Body of pancreas (tissue), 4 donors: ENCODE results near the gene SLC35E1. TPM values are rescaled to one million over a fixed set of nuclear protein-coding genes. Genes with fewer than 3 reads are reported as not detected.

Experiments used
- ATAC-seq: fragments of 150-250 bp; one replicate; pipeline ENCODE4 v1.9.1; 2016
- DNase-seq, 4 donors: peaks; one replicate each; pipeline ENCODE4 v3.0.0-alpha.2; 2019
- H3K27ac ChIP-seq, 4 donors: fragments of 200-600 bp; sonication (generic); 1 replicate in 3 of 4; 2 replicates in 1 of 4; pipeline versions ENCODE4 v1.5.1 to v1.6.1; 2016 to 2019; ENCODE audit warnings: mild to moderate bottlenecking in 1 of 4, mixed read lengths in 1 of 4, moderate library complexity in 1 of 4
- H3K27me3 ChIP-seq, 2 donors: fragments of 200-600 bp; sonication (generic); one replicate each; pipeline ENCODE4 v1.6.0; 2016; ENCODE audit warnings: mild to moderate bottlenecking in 1 of 2
- H3K36me3 ChIP-seq, 2 donors: fragments of 200-600 bp; sonication (generic); replicated peaks in 1 of 2; 2 replicates each; pipeline ENCODE4 v1.5.1; 2016; ENCODE audit warnings: low read depth in 2 of 2; ENCODE audit not compliant: insufficient read depth in 1 of 2
- H3K4me1 ChIP-seq: fragments of 200-600 bp; sonication (generic); one replicate; pipeline ENCODE4 v1.6.0; 2016
- H3K4me3 ChIP-seq, 2 donors: fragments of 200-600 bp; sonication (generic); 1 replicate in 1 of 2; 2 replicates in 1 of 2; pipeline ENCODE4 v1.5.1; 2016 to 2019
- H3K9me3 ChIP-seq, 3 donors: fragments of 200-600 bp; sonication (generic); 1 replicate in 2 of 3; 2 replicates in 1 of 3; pipeline ENCODE4 v1.5.1; 2016
- POLR2A ChIP-seq, 3 donors: fragments of 450-650 bp; IDR thresholded peaks; one replicate each; pipeline ENCODE4 v1.6.1; 2016; ENCODE audit warnings: antibody characterized with exemption in 3 of 3, mild to moderate bottlenecking in 2 of 3
- WGBS, 2 donors: methylation state at CpG; one replicate each; pipeline ENCODE4 v1.1.5; 2017; 5-methylcytosine and 5-hydroxymethylcytosine counted together
- intact Hi-C: fragments of 100-400 bp; cut with DNase I; formaldehyde crosslinking; loops from one replicate; pipeline ENCODE4 v1.15.1; 2023
- total RNA-seq, 2 donors: library from RNA; depleted of rRNA; stranded (reverse); fragments of >200 nt; gene quantifications; one replicate each; pipeline ENCODE4 v1.1.0, GENCODE V29; 2016
- TF ChIP-seq, protein P1 (sequence below), 7 experiments: fragments of 450-650 bp in 4 of 7; fragments of 200-600 bp in 3 of 7; sonication (generic) in 3 of 7; IDR thresholded peaks; one replicate each; pipeline ENCODE4 v1.5.1; 2016 to 2019; ENCODE audit warnings: antibody characterized with exemption in 7 of 7

The SLC35E1 gene
- total RNA-seq, 2 donors from 2014 or later, result 27.0 to 66.3 TPM

DNA sequence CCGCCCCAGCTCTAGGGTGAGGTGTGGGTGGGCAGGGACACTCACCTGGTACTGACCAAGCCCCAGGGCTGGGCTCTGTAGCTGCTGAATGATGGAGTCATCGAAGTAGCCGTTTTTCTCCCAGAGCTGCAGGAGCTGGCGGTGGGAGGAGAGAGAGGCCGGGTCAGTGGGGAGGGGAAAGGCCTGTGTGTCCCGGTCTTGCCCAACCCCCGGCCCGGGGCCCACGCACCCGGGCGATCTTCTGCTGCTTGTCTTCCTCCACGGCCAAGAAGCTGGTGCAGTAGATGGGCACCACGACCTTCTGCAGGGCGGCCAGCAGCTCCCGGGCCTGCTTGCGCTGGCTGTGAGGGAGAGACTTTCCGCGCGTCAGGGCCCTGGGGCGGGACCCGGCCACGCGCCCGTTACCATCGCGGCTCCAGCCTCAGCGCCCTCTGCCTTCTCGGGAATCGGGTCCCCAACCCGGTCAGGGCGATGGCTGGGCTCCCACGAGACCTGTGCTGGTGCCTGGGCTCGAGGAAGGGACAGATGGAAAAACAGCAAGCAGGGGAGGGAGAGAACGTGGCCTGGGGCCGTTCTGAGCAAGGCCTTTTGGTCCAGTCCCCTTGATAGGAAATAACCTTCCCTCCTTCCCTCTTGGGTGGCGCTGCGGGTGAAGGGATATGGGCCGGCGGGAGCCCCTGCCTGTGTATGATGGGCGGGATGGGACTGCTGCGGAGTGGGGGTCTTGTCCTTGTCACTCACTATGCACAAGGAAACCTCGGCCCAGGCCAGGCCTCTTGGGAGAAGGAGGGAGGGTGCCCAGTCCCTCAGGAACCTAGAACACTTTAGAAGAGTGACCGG, 41.5 kb downstream of the SLC35E1 start:
- intact Hi-C loops, result loop anchor here (5.0 kb wide), 1 partner anchor 322 kb away; no protein-coding TSS in a partner anchor
- Histone ChIP-seq H3K27ac (no peak overlapping the region), H3K4me1 (no peaks in the 10 kb centered on the region), H3K4me3 (no peak overlapping the region), H3K27me3 (no peaks in the 10 kb centered on the region), H3K9me3 (no peaks in the 10 kb centered on the region), H3K36me3 (peaks cover 25 to 69% of the 10 kb centered on the region in 2 donors)
- no peak for TF ChIP-seq POLR2A (IDR thresholded peaks at IDR 0.05)
- TF ChIP-seq, protein P1, sequence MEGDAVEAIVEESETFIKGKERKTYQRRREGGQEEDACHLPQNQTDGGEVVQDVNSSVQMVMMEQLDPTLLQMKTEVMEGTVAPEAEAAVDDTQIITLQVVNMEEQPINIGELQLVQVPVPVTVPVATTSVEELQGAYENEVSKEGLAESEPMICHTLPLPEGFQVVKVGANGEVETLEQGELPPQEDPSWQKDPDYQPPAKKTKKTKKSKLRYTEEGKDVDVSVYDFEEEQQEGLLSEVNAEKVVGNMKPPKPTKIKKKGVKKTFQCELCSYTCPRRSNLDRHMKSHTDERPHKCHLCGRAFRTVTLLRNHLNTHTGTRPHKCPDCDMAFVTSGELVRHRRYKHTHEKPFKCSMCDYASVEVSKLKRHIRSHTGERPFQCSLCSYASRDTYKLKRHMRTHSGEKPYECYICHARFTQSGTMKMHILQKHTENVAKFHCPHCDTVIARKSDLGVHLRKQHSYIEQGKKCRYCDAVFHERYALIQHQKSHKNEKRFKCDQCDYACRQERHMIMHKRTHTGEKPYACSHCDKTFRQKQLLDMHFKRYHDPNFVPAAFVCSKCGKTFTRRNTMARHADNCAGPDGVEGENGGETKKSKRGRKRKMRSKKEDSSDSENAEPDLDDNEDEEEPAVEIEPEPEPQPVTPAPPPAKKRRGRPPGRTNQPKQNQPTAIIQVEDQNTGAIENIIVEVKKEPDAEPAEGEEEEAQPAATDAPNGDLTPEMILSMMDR (IDR thresholded peaks at IDR 0.05), result no peak
- WGBS, 2 donors, result 93 to 94% methylated on average over 24 to 27 of the region's 43 CpGs
- ATAC-seq, result no peak
- DNase-seq, result no peak

DNA sequence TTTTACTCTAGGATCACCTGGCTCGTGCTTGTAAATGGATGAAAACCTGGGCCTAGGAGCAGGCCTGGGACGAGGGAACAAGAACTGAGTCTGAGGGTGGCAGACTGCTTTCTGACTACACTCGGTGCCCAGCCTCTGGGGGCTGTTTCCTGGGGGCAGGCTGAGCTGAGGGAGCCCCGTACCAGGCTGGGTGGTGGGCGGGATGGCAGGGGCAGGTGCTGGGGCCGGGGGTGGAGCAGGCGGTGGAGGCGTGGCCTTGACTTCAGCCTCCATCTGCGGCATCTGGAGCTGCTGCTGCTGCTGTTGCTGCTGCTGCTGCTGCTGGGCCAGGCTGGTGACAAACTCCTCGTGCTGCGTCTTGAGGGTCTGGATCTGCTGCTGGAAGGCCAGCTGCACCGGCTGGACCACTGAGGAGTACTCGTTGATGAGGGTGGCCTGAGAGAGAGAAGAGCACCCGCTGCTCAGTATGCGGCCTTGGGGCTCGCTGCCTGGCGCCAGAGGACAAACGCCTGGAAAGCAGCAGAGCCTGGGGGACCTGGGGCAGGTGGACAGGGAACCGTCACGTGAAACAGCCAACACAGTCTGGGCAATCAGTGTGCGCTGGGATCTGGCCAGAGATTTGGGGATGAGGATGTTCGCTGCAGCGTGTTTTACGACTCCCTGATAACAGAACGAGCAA, 42.6 kb downstream of the SLC35E1 start:
- Histone ChIP-seq H3K4me3 (no peak overlapping the region), H3K36me3 (peaks cover 16 to 72% of the 10 kb centered on the region in 2 donors), H3K27ac (no peak overlapping the region), H3K27me3 (no peaks in the 10 kb centered on the region), H3K9me3 (no peaks in the 10 kb centered on the region), H3K4me1 (no peaks in the 10 kb centered on the region)
- ATAC-seq, result no peak
- no peak for DNase-seq
- WGBS, 2 donors, result 89 to 93% methylated on average over 9 to 22 of the region's 25 CpGs
- intact Hi-C loops, result loop anchor here (5.0 kb wide), 1 partner anchor 323 kb away; no protein-coding TSS in a partner anchor
- TF ChIP-seq POLR2A (IDR thresholded peaks at IDR 0.05), result no peak
- TF ChIP-seq, protein P1 (IDR thresholded peaks at IDR 0.05), result no peak

DNA sequence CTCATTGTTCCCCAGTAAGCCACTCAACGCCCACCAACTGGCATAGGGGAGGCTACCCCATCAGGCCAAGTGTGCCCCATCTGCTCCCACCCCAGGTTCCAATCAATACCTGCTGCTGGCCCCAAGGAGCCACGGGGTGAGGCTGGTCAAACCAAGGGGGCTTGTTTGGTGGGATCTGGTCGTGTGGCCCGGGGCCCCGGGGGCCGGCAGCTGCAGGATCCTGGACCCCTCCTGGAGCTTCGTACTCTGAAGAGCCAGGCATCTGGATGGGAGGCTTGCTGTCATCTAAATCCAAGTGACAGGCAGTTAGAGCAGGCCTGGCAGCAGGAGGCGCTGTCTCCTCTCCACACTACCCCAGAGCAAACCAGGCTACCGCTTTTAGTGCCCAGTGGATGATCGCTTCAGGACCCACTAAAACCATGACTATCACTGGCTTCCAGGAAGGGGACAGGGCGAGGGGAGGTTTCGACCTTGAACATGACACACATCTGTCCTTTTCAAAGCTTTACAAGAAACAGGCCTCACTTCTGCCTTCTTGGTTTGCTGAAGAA, 44.2 kb downstream of the SLC35E1 start:
- intact Hi-C loops, result no loop called here
- Histone ChIP-seq H3K27ac (no peak overlapping the region), H3K36me3 (peaks cover 20 to 74% of the 10 kb centered on the region in 2 donors), H3K4me1 (no peaks in the 10 kb centered on the region), H3K27me3 (no peaks in the 10 kb centered on the region), H3K9me3 (no peaks in the 10 kb centered on the region), H3K4me3 (no peak overlapping the region)
- TF ChIP-seq POLR2A (IDR thresholded peaks at IDR 0.05), result no peak
- TF ChIP-seq, protein P1 (IDR thresholded peaks at IDR 0.05), result peak in 4 of 7 experiments; percentile 16 to 34 (median 32)
- peak in 3 of 4 donors; percentile 23 to 46 (median 35) for DNase-seq
- ATAC-seq, result no peak
- 87 to 90% methylated on average over 10 to 12 of the region's 12 CpGs for WGBS, 2 donors

DNA sequence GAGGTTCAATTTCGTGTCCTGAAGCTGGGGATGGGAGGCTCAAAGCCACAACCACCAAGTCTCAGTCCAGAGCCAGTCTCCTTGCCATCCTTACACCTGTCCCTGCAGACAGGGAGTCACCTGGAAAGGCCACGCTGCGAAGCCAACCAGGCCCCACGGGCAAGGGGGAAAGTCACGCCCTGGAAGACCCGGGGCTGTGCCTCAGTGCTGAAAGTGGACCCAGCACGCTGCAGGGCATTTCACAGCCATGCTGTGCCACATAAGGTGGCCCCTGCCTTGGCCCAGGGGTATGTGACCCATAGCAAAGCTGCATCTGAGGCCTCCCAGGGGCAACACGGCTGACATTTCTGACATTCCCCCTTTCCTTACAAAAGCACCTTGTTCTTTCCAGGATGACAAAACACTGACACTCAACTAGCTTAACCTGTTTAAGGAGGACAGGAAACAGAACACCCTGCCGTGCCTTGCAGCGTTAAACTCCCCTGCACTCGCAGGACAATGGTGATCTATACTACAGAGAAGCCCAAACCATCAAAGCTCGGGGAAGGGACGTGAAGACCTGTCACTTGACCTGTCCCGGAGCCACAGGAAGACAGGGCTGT, 44.8 kb downstream of the SLC35E1 start:
- H3K9me3 ChIP-seq, result no peaks in the 10 kb centered on the region
- 69 to 78% methylated on average over 10 to 14 of the region's 14 CpGs for WGBS, 2 donors
- H3K27me3 ChIP-seq, result no peaks in the 10 kb centered on the region
- TF ChIP-seq POLR2A (IDR thresholded peaks at IDR 0.05), result no peak
- TF ChIP-seq, protein P1 (IDR thresholded peaks at IDR 0.05), result no peak
- H3K4me3 ChIP-seq, result no peak overlapping the region
- ATAC-seq (no peak), DNase-seq (no peak)
- peaks cover 26 to 75% of the 10 kb centered on the region in 2 donors for H3K36me3 ChIP-seq
- intact Hi-C loops, result no loop called here
- no peaks in the 10 kb centered on the region for H3K4me1 ChIP-seq
- no peak overlapping the region for H3K27ac ChIP-seq
